Gastroesophageal sphincter (tissue), 4 donors: ENCODE results near the gene CLGN. TPM values are rescaled to one million over a fixed set of nuclear protein-coding genes. Genes with fewer than 3 reads are reported as not detected.
"Not testable (repeated sequence)": the region's sequence is repeated elsewhere in the genome, so short reads cannot be mapped to it uniquely, and the experiment has no call there.

Source experiments
- ATAC-seq: fragments of 150-250 bp; one replicate; pipeline ENCODE4 v1.9.1; 2016; ENCODE audit warnings: mild to moderate bottlenecking, moderate library complexity
- H3K27ac ChIP-seq, 4 donors: fragments of 200-600 bp; sonication (generic) in 3 of 4; 1 replicate in 3 of 4; 2 replicates in 1 of 4; pipeline ENCODE4 v1.5.1; 2016 to 2019
- H3K27me3 ChIP-seq: fragments of 200-600 bp; sonication (generic); one replicate; pipeline ENCODE4 v1.5.1; 2019
- H3K36me3 ChIP-seq, 2 donors: fragments of 200-600 bp; sonication (generic); one replicate each; pipeline ENCODE4 v1.5.1; 2019; ENCODE audit warnings: control low read depth in 1 of 2
- H3K4me1 ChIP-seq, 3 donors: fragments of 200-600 bp; sonication (generic); 1 replicate in 2 of 3; 2 replicates in 1 of 3; pipeline ENCODE4 v1.5.1; 2016 to 2019; ENCODE audit warnings: control low read depth in 2 of 3
- H3K4me3 ChIP-seq, 2 donors: fragments of 200-600 bp; sonication (generic); one replicate each; pipeline ENCODE4 v1.5.1; 2019; ENCODE audit warnings: mild to moderate bottlenecking in 1 of 2, moderate library complexity in 1 of 2
- H3K9me3 ChIP-seq, 3 donors: fragments of 200-600 bp; sonication (generic); one replicate each; pipeline ENCODE4 v1.5.1; 2017 to 2019; ENCODE audit warnings: control low read depth in 2 of 3
- EP300 ChIP-seq: sonication (generic); formaldehyde crosslinking; IDR thresholded peaks from one replicate; pipeline ENCODE4 v1.6.1; 2017; ENCODE audit warnings: antibody characterized with exemption, mild to moderate bottlenecking
- POLR2A ChIP-seq, 2 donors: fragments of 450-650 bp; IDR thresholded peaks; one replicate each; pipeline ENCODE4 v1.6.1; 2017; ENCODE audit warnings: antibody characterized with exemption in 2 of 2, mild to moderate bottlenecking in 2 of 2, moderate library complexity in 1 of 2
- POLR2AphosphoS5 ChIP-seq: sonication (generic); formaldehyde crosslinking; IDR thresholded peaks from one replicate; pipeline ENCODE4 v1.6.1; 2017; ENCODE audit warnings: antibody characterized with exemption
- WGBS, 2 donors: methylation state at CpG; one replicate each; pipeline ENCODE4 v1.1.5; 2018; ENCODE audit warnings: low coverage in 1 of 2; 5-methylcytosine and 5-hydroxymethylcytosine counted together
- total RNA-seq, 4 donors: library from RNA; depleted of rRNA; stranded (reverse); fragments of >200 nt; gene quantifications; one replicate each; pipeline ENCODE4 v1.1.0, GENCODE V29; 2016
- TF ChIP-seq, protein P1 (sequence below), 4 experiments: fragments of 200-600 bp in 2 of 4; fragments of 450-650 bp in 2 of 4; sonication (generic) in 1 of 4; IDR thresholded peaks; one replicate each; pipeline ENCODE4 v1.5.1; 2017 to 2019; ENCODE audit warnings: antibody characterized with exemption in 4 of 4, mild to moderate bottlenecking in 2 of 4, moderate library complexity in 2 of 4

The CLGN gene
- total RNA-seq, 4 donors from 2014 or later: 2.9 to 4.4 (median 3.9) TPM

GRCh38 chr4:140463614-140464013 lies 36.2 kb upstream of the CLGN start:
- H3K27me3 ChIP-seq: peaks cover 5% of the 10 kb centered on the region
- 52% methylated on average over 1 of the region's 1 CpG; no CpG with 5 or more reads in 1 of the 2 donors for WGBS, 2 donors
- no peaks in the 10 kb centered on the region for H3K36me3 ChIP-seq
- H3K4me3 ChIP-seq: no peak overlapping the region
- ATAC-seq: no peak
- H3K27ac ChIP-seq: no peak overlapping the region
- TF ChIP-seq POLR2AphosphoS5: no peak
- TF ChIP-seq EP300: no peak
- TF ChIP-seq, protein P1, sequence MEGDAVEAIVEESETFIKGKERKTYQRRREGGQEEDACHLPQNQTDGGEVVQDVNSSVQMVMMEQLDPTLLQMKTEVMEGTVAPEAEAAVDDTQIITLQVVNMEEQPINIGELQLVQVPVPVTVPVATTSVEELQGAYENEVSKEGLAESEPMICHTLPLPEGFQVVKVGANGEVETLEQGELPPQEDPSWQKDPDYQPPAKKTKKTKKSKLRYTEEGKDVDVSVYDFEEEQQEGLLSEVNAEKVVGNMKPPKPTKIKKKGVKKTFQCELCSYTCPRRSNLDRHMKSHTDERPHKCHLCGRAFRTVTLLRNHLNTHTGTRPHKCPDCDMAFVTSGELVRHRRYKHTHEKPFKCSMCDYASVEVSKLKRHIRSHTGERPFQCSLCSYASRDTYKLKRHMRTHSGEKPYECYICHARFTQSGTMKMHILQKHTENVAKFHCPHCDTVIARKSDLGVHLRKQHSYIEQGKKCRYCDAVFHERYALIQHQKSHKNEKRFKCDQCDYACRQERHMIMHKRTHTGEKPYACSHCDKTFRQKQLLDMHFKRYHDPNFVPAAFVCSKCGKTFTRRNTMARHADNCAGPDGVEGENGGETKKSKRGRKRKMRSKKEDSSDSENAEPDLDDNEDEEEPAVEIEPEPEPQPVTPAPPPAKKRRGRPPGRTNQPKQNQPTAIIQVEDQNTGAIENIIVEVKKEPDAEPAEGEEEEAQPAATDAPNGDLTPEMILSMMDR (IDR thresholded peaks at IDR 0.05): no peak
- H3K4me1 ChIP-seq: no peaks in the 10 kb centered on the region
- H3K9me3 ChIP-seq: no peaks in the 10 kb centered on the region

GRCh38 chr4:140463182-140463581 lies 35.7 kb upstream of the CLGN start:
- ATAC-seq: no peak
- WGBS, 2 donors: 59 to 69% methylated on average over 2 to 3 of the region's 3 CpGs
- no peaks in the 10 kb centered on the region for H3K4me1 ChIP-seq

GRCh38 chr4:140450352-140450751 lies 22.9 kb upstream of the CLGN start:
- H3K27me3 ChIP-seq: no peaks in the 10 kb centered on the region
- no peak overlapping the region for H3K4me3 ChIP-seq
- WGBS, 2 donors: 10 to 23% methylated on average over 3 of the region's 3 CpGs
- no peak for ATAC-seq
- peaks cover 0 to 3% (median 0%) of the 10 kb centered on the region in 3 donors for H3K4me1 ChIP-seq
- H3K9me3 ChIP-seq: no peaks in the 10 kb centered on the region
- no peak overlapping the region for H3K27ac ChIP-seq
- TF ChIP-seq POLR2A (IDR thresholded peaks at IDR 0.05) (no peak), POLR2AphosphoS5 (no peak), EP300 (no peak)
- TF ChIP-seq, protein P1 (IDR thresholded peaks at IDR 0.05): no peak
- H3K36me3 ChIP-seq: no peaks in the 10 kb centered on the region

More at GRCh38 chr4:140463182-140463581, 35.7 kb upstream of the CLGN start:
- H3K4me3 ChIP-seq: no peak overlapping the region
- no peak overlapping the region for H3K27ac ChIP-seq
- H3K9me3 ChIP-seq: no peaks in the 10 kb centered on the region
- TF ChIP-seq POLR2AphosphoS5 (no peak), EP300 (no peak), POLR2A (IDR thresholded peaks at IDR 0.05) (no peak)
- TF ChIP-seq, protein P1 (IDR thresholded peaks at IDR 0.05): no peak
- peaks cover 5% of the 10 kb centered on the region for H3K27me3 ChIP-seq
- H3K36me3 ChIP-seq: no peaks in the 10 kb centered on the region

- no peaks in the 10 kb centered on the region for H3K9me3 ChIP-seq
- no peak overlapping the region for H3K4me3 ChIP-seq
- TF ChIP-seq, protein P1 (IDR thresholded peaks at IDR 0.05): no peak
- TF ChIP-seq POLR2AphosphoS5: no peak
- H3K36me3 ChIP-seq: no peaks in the 10 kb centered on the region
- H3K27ac ChIP-seq: no peak overlapping the region
- ATAC-seq: no peak
- H3K27me3 ChIP-seq: no peaks in the 10 kb centered on the region
- WGBS, 2 donors: 16 to 17% methylated on average over 2 of the region's 2 CpGs
- peaks cover 0 to 3% (median 0%) of the 10 kb centered on the region in 3 donors for H3K4me1 ChIP-seq
Measured at GRCh38 chr4:140448830-140449229, 21.4 kb upstream of the CLGN start.

DNA sequence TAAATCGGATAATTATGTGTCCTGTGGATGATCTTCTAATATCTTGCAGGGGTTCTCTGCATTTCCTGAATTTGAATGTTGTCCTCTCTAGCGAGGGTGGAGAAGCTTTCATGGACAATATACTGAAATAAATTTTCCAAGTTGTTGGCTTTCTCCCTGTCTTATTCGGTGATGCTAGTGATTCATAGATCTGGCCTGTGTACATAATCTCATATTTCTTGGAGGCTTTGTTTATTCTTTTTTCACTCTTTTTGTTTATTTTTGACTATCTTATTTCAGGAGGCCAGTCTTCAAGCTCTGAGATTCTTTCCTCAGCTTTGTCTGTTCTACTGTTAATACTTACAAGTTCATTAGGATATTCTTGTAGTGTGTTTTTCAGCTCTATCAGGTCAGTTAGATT lies 20.7 kb upstream of the CLGN start:
- TF ChIP-seq EP300 (no peak), POLR2AphosphoS5 (no peak), POLR2A (IDR thresholded peaks at IDR 0.05) (no peak)
- peaks cover 0 to 3% (median 0%) of the 10 kb centered on the region in 3 donors for H3K4me1 ChIP-seq
- no peaks in the 10 kb centered on the region for H3K9me3 ChIP-seq
- WGBS, 2 donors: 40 to 53% methylated on average over 2 to 3 of the region's 3 CpGs
- H3K27ac ChIP-seq: no peak overlapping the region
- H3K4me3 ChIP-seq: no peak overlapping the region
- no peaks in the 10 kb centered on the region for H3K27me3 ChIP-seq
- no peak for ATAC-seq
- no peaks in the 10 kb centered on the region for H3K36me3 ChIP-seq

DNA sequence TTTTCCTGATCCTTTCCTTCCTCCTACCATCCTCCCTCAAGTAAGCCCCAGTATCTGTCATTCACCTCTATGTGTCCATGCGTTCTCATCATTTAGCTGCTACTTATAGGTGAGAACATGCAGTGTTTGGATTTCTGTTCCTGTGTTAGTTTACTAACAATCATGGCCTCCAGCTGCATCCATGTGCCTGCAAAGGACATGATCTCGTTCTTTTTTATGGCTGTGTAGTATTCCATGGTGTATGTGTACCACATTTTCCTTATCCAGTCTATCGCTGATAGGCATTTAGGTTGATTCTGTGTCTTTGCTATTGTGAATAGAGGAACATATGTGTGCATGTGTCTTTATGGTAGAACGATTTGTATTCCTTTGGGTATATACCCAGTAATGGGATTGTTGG lies 16.9 kb upstream of the CLGN start:
- 94% methylated on average over 2 to 4 of the region's 4 CpGs for WGBS, 2 donors

More for the DNA sequence above, 16.9 kb upstream of the CLGN start:
- not testable (repeated sequence) for H3K27ac ChIP-seq, H3K36me3 ChIP-seq, H3K27me3 ChIP-seq, H3K4me1 ChIP-seq, H3K9me3 ChIP-seq, ATAC-seq, H3K4me3 ChIP-seq
